ENCODE measurements around the gene LAP3.
"Not testable (repeated sequence)": the region's sequence is repeated elsewhere in the genome, so short reads cannot be mapped to it uniquely, and the experiment has no call there.

Gene LAP3

DNA sequence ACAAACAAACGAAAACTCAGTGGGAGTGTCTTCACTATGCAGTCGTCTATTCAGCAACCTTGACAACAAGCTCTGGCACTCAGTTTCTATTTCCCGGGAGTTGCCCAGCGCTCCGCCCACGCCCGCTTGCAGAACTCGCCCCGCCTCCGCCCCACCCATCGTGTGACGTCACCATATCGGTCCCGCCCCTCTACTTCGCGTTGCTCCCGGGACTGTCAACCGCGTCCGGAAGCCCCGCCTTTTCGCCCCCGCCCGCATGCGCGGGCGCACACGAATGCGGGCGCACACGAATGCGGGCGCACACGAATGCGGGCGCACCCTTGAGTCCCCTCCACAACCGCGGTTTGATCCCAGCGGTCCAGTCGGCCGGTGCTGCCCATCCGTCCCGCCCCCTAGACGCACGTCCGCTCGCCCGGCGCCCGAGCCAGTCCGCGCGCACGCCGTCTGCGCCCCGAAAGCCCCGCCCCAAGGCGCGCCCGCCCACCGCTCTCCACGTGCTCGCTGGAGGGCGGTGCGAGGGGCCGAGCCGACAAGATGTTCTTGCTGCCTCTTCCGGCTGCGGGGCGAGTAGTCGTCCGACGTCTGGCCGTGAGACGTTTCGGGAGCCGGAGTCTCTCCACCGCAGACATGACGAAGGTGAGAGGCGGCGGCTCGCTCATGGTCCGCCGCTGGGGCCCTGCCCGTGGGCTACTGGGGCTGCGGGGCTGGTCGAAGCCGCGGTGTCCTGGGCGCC lies at the start of gene LAP3:
Gene LAP3, plus strand, starts transcription at position 267 of the 733 bp plus-strand sequence. Its CDS starts 268 bp downstream, at position 535.
- DNase-seq (ENCODE audit: low spot score) = peak; percentile 90

DNA sequence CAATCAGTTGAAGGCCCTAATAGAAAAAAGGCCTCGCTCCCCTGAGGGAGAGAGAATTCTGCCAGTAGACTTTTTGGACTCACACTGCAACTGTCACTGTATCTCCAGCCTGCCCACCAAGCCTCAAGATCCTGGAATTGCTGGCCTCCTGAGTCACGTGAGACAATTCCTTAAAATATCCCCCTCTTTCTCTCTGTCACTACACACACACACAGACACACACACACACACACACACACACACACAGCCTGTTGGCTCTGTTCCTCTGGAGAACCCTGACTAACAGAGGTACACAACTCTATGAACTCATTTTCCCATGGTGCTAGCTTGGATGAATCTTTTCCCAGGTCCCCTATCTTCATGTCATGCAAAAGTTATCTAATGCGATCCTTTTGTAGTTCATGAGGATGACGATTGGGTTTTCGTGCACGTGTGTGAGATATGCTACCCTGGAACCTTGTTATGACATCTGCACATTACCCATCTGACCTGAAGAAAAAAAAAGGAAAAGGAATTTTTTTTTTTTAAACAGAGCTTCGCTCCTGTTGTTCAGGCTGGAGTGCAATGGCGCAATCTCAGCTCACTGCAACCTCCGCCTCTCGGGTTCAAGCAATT lies 48.3 kb upstream of the LAP3 start:
- no peak for DNase-seq (ENCODE audit: low spot score)

DNA sequence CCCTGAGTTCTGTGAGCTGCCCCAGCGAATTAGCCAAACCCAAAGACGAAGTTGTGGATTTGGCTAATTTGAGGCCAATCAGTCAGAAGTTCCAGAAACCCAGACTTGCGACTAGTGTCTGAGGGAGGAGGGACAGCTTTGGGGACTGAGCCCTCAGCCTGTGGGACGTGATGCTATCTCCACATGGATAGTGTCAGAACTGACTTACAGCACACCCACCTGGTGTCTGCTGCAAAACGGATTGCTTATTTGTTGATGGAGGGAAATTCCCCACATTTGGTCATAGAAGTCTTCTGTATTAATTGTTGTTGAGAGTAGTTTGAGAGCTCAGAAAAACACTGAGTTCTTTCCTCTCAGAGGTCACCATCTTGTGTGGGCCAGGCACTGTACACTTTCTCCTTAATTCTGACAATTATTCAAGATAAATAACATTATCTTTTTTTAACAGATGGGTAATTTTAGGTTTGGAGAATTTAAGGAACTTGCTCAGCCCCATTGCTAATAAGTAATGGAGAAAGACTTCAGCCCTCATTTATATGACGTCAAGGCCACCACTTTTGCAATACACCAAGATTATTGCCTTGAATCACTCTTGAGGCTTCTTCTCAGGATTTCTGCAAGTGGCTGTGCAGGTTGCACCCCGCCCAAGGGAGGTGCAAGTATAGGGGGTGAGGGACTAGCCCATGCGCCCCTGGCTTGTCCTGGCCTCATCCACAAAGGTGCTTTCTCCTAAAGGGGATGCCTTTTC lies 45.3 kb upstream of the LAP3 start:
- no peak for DNase-seq (ENCODE audit: low spot score)

DNA sequence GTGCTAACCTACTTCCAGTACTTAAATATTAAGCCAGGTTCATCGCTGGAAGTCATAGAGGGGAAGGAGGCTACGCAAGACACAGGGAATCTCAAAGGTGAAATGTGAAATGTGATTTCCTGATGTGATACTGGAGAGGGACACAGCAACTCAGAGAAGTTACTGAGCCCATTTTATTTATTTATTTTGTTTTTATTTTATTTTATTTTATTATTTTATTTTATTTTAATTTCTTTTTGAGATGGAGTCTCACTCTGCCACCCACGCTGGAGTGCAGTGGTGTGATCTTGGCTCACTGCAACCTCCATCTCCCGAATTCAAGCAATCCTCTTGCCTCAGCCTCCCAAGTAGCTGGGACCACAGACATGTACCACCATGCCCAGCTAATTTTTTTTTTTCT lies 42.3 kb upstream of the LAP3 start:
- DNase-seq (ENCODE audit: low spot score) = no peak

DNA sequence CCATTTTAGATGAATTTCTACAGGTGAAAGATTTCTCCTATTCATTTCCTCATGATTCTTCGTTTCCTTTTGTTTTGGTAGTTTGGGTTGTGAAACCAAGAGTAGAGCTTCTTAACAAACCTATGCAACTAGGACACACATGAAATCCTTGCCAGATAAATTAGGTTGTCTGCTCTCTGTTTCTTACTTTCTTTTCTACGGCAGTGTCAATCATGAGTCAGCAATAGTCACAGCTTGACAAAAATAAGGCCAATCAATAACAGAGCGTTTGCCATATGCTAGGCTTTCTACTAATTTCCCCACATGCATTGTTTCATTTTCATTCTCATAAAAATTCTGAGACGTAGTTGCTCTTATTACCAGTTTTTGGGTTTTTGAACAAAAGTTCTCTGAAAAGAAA lies 41.8 kb upstream of the LAP3 start:
- no peak for DNase-seq (ENCODE audit: low spot score)

DNA sequence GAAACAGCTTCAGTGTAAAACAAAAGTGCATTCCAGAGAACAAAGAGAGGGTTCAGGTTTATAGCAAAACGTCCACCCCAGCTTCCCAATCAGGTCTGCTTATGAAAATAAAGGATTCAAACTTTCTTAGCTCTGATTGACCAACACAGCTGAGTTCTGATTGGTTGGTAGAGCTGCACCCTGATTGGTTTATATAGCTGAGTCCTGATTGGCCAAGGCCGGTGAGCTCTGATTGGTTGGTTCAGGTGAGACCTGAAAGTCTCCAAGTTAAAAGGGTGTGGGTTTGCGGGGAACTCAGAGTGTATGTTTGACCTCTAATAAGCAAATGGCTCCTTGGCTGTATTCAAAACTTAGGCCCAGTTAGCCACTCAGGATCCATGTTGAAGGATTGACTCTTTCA lies 41.1 kb upstream of the LAP3 start:
- no peak for DNase-seq (ENCODE audit: low spot score)

DNA sequence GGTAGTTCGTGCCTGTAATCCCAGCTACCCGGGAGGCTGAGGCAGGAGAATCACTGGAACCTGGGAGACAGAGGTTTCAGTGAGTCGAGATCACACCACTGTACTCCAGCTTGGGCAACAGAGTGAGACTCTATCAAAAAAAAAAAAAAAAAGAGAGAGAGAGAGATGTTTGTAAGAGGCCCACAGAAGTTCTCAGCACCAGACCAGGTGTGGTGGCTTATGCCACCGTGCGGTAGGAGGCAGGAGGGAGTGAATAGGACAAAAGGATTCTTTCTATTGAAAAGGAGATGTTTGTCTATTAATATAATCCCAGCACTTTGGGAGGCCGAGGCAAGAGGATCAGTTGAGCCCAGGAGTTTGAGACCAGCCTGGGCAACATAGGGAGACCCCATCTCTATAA lies 39.9 kb upstream of the LAP3 start:
- DNase-seq (ENCODE audit: low spot score) = not testable (repeated sequence)

DNA sequence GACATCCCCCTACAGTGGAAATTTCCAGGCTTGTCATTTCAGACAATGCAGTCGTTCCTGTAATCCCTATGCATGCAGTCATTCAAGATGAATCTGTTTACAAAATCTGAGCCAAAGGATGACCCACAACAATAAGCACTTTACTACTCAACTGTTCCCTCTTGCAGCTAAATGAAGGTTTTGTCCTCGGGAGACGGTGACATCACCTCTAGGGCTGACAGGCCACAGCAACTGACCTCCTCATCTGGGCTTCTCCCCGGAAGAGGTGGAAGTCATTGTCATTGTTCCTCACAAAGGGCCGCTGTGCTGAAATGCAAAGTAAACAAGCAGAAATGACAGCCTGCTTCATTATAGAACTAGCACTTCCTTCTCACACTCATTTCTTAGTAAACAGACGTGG lies 32.8 kb upstream of the LAP3 start:
- DNase-seq (ENCODE audit: low spot score) = peak; percentile 50

DNA sequence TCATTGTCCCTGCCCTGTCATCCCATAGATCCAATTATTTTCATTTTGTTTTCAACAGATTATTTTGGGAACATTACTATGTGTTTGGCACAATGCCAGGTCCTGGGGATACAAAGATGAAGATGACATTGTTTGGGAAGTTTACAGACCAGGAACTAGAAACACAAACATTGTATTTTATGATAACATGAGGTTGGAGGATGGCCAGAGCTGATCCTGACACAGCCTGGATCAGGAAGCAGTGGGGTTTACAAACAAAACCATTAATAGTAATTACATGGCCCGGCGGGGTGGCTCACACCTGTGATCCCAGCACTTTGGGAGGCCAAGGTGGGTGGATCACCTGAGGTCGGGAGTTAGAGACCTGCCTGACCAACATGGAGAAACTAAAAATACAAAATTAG lies 32.2 kb upstream of the LAP3 start:
- no peak for DNase-seq (ENCODE audit: low spot score)

DNA sequence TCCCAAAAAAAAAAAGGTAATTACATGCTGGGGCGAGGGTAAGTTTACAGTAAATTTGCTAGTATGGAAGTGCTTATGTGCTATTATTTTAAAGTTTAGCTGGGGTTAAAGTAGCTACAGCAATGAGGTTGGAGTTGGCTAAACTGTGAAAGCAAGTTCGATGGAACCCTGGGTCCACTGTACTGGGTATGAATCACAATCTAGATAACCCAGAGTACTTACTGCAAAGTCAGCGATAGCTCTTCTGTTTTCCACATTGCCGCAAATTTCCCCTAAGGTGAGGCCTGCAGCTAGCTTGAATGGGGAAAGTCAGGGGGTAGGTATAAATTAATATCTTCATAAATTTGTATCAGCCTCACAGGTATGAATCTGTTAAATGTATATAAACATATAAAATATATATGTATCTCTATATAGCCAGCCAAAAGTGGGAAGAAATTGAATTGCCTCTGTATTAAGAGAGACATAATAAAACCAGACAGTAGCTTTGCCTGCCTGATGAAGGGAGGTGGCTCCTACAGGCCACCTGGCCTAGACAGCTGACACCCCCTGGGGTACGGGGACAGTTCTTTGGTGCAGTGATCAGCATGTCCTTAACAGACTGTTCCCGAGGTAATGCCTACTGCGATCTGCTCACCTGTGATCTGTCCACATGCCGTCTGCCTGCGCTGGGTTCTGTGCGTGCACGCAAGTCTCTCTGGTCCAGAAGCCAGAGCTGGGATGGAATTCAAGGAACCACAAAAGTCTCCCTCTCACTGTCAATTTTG lies 31.4 kb upstream of the LAP3 start:
- DNase-seq (ENCODE audit: low spot score) = no peak

DNA sequence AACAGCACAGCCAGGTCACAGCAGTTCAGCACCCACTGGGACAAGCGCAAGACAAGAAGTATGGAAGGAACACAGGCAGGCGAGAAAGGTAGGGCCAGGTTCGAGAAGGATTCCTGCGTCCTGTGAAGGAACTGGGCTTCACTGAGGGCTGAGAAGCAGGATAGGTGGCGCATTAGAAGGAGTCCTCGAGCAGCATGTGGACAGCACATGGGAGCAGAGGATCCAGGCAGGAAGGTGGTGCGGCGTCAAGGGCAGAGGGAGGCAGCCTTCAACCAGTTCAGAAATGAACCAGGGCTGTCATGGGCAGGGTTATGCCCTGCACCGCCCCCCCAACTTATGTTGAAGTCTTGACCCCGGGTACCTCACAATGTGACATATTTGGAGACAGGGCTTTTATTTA lies 30.8 kb upstream of the LAP3 start:
- no peak for DNase-seq (ENCODE audit: low spot score)

DNA sequence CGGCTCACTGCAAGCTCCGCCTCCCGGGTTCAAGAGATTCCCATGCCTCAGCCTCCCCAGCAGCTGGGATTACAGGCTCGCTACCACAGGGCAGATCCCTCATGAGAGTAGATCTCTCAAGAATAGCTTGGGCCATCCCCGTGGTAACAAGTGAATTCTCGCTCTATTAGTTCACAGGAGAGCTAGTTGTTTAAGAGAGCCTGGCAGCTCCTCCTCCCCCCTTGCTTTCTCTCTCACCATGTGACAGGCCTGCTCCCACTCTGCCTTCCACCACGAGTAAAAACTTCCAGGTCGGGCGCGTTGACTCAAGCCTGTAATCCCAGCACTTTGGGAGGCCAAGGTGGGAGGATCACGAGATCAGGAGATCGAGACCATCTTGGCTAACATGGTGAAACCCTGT lies 30.3 kb upstream of the LAP3 start:
- no peak for DNase-seq (ENCODE audit: low spot score)

DNA sequence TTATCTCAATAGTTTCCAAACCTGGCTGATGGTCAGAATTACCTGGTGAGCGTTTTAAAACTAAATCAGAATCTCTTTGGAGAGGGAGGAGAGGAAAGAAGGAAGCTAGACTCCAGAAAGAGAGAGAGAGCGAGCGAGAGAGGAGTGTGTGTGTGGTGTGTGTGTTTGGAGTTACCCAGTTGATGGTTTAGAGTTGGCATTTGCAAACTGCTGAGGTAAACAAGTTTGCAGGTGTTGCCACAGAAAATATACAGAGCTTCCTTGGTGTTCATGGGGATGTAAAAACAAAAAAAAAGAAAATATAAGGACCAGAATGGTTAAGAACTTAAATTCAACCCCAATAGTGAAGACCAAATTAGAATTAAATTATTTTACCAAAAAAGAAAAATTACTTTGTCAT lies 26.4 kb upstream of the LAP3 start:
- no peak for DNase-seq (ENCODE audit: low spot score)

DNA sequence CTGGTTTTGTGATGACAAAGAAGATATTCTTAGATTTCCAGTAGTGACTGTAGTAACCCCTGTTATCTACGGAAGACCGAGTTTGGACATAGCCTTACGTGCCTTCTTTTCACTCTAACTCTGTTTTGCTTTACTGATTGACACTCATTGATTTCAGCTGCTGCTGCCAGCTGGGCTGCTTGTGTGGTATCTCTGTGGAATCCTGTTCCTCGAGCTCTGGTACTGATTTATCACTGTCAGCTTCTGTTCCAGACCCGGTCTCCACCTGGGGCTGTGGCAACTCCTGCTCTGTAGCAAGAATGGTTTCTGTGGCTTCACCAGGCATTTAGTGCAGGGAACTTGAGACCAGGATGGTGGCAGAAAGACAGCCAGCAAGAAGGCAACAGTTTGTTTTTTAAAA lies 24.6 kb upstream of the LAP3 start:
- no peak for DNase-seq (ENCODE audit: low spot score)

DNA sequence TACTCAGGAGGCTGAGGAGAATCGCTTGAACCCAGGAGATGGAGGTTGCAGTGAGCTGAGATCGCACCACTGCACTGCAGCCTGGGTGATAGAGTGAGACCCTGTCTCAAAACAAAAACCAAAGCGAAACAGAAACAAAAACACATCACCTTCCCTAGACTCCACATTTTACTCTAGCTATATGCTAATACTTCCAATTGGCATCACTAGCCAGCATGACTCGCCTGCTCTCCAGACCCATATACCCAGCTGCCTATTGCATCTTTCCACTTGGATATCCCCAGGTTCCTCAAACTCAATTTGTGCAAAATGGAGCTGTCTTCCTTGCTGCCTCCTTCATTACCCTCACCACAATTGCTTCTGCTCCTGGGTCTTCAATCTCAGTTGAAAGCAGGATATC lies 22.4 kb upstream of the LAP3 start:
- no peak for DNase-seq (ENCODE audit: low spot score)

DNA sequence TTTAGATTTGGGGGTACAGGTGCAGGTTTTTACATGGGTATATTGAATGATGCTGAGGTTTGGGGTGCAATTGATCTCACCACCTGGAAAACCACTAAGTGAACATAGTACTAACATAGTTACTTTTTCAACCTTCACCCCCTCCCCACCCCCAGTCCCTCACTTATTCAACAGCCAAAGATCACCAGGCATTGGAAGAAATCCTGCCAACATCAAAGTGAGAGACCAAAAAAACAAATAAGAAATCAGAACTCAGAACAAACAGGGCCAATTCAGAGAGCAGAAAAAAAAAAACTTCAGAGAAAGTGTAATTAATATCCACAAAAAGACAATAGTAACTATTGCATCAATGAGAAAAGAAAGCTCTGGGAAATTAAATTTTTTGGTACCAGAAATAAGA lies 20.5 kb upstream of the LAP3 start:
- DNase-seq (ENCODE audit: low spot score) = no peak

DNA sequence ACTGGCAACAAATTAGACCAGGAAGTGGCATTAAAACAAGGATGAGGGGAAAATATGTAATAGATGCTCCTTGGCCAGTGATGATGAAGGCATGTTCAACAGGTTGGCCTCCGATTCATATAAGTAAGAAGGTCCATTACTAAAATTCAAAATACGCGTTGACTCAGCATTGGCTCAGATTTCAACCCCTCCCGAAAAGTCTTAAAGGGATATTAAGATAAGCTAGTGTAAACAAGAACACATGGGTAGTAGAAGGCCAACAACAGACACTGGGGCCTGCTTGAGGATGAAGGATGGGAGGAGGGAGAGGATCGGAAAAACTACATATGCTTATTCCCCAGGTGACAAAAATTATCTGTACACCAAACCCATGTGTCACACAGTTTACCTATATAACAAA lies 19.1 kb upstream of the LAP3 start:
- no peak for DNase-seq (ENCODE audit: low spot score)

DNA sequence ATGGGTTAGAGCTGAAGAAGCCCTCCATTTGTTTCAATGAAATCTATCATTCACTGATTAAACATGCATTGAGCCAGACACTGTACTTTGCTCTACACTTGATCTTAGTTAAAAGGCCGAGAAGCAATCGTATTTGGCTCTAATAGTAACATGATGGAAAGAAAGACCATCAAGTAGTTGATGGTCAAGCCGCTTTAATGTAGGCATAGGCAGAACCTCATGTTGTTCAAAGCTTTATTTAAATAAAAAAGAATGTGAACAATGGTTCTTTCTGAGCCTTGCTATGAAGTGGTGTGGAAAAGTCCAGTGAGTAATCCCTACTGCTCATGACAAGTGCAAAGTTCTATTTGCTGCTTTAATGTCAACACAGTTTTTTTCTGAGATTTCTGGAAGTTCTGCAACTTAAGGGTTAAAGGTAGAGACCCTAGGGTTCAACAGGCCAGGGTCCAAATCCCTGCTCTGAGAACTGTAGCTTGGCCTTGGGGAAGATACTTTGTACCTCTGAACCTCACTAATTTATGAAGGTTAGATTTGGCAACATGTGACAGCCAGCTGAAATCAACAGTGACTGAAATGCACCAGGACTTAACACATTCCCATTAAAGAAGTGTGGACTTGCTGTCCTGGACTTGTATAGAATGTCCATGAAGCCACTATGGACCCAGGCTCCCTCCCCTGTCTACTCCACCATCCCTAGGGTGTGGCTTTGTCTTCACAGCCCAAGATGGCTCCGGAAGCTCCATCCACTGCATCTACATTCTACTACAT lies 17.9 kb upstream of the LAP3 start:
- DNase-seq (ENCODE audit: low spot score) = no peak

DNA sequence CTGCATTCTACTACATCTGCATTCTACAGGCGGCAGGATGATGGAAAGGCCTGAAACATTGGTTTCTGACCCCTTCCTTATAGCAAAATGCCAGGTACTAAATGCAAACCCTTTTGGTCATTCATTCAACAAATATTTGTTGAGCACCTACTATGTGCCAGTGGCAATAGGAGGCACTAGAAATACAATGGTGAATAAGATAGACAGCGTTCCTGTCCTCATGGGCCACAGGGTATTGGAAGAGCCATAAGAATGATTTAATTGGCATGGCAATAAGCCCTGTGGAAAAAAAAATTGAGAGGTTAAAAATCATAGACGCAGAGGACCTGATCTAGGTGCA lies 17.3 kb upstream of the LAP3 start:
- DNase-seq (ENCODE audit: low spot score) = no peak

DNA sequence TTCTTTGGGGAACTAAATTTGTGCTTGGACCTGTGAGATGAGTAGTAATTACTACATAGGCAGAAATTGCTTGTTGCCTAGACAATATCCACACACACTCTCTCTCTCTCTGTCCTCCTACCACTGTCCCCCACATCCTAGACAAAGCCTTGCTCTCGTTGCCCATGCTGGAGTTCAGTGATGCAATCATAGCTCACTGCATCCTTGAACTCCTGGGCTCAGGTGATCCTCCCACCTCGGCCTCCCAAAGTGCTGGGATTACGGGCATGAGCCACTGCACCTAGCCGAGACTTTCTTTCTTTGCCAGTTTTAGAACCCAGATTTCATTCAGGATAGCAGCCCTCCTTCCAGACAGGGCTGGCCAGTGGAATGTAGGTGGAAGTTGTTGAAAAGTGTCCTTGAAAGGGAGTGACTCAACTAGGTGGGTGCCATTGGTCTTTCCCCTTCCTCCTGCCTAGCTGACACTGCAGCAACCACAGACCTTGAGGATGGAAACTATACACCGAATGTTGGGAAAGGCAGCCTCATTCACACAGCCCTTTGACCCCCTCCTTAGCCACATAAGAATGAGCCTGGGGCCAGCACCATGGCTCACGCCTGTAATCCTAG lies 16.8 kb upstream of the LAP3 start:
- no peak for DNase-seq (ENCODE audit: low spot score)

DNA sequence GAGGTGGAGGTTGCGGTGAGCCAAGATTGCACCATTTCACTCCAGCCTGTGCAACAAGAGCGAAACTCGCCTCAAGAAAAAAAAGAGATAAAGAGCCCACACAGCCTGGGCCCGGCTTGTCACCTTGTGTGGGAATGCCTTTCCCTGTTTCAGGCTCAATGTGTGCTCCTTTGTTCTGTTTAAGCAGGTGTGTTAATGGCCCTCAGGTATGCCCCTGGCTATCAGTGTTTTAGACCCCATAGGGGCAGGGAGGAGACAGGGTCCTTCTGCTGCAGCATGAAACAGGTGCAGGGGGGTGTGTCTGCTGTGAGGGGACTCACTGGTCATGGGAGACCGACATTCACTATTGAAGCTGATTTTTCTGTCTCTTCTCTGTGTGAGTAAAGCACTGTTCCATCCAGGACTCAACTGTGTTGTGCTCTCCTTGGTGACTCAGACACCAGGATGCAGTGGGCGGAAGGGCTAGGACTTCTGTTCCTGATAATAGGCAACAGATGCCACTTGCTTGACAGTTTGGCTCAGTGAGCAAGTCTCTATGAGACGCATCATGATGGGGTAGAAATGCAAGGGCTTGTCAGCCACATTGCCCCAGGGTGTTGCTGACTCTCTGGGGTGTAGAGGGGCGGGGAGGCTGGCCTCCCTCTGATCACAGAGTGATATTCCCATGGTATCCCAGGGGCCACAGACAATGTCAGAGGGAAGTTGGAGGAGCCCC lies 15.6 kb upstream of the LAP3 start:
- no peak for DNase-seq (ENCODE audit: low spot score)

All from HuH-7.5 (cell line).